OCI-LY7 (cell line): ENCODE measurements around the gene TUB.

Experiments
- EZH2phosphoT487 ChIP-seq: fragments of 200-600 bp; sonication (generic); IDR thresholded peaks from 2 replicates; pipeline ENCODE4 v1.6.1; 2018; ENCODE audit warnings: low read depth, borderline replicate concordance, mild to moderate bottlenecking, mixed run types, antibody characterized with exemption, low read length, moderate library complexity, mixed read lengths
- TF ChIP-seq, protein P1 (sequence below): fragments of 200-600 bp; sonication (generic); conservative IDR thresholded peaks from 2 replicates; pipeline ENCODE4 v1.5.1; 2014; ENCODE audit warnings: mild to moderate bottlenecking, antibody characterized with exemption, low read length, moderate library complexity, mixed read lengths

DNA sequence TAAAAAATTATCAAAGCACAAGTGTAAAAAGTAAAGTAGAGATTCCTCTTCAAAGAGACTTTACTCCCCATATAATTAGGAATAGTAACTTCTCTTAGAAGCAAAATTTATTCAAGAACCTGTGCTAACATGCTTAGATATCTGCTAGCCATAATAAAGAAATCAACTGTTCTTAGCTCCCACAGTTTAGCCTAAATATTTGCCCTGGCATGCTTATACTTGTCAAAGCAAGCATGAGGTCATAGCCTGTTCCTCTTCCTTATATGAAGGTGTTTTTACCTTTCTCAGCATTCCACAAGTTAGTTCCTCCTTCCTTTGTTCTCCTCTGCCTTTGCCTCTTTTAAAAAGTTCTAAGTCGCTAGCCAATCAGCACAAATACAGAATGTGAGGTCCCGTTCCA lies 57.5 kb downstream of the TUB start:
- TF ChIP-seq, protein P1, sequence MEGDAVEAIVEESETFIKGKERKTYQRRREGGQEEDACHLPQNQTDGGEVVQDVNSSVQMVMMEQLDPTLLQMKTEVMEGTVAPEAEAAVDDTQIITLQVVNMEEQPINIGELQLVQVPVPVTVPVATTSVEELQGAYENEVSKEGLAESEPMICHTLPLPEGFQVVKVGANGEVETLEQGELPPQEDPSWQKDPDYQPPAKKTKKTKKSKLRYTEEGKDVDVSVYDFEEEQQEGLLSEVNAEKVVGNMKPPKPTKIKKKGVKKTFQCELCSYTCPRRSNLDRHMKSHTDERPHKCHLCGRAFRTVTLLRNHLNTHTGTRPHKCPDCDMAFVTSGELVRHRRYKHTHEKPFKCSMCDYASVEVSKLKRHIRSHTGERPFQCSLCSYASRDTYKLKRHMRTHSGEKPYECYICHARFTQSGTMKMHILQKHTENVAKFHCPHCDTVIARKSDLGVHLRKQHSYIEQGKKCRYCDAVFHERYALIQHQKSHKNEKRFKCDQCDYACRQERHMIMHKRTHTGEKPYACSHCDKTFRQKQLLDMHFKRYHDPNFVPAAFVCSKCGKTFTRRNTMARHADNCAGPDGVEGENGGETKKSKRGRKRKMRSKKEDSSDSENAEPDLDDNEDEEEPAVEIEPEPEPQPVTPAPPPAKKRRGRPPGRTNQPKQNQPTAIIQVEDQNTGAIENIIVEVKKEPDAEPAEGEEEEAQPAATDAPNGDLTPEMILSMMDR = no peak
- no peak for TF ChIP-seq EZH2phosphoT487
